ENCODE measurements around the gene NOLC1.
A peak's percentile ranks its signal among the peaks of the same experiment; 100 is the strongest.

Gene NOLC1

GRCh38 chr10:102151774-102152544 is at the start of gene NOLC1:
Gene NOLC1 (plus strand): TSS chr10:102152389. CDS start chr10:102152411, 22 bp downstream.
- DNase-seq: peak; percentile 98

- no peak for DNase-seq
Measured at GRCh38 chr10:102102421-102102820, 49.8 kb upstream of the NOLC1 start.

- DNase-seq: no peak
Measured at GRCh38 chr10:102106998-102107397, 45.2 kb upstream of the NOLC1 start.

- DNase-seq: no peak
Measured at GRCh38 chr10:102109166-102110116, 42.7 kb upstream of the NOLC1 start.

- DNase-seq: no peak
Measured at GRCh38 chr10:102111276-102111675, 40.9 kb upstream of the NOLC1 start.

- DNase-seq: no peak
Measured at GRCh38 chr10:102112210-102112817, 39.9 kb upstream of the NOLC1 start.

GRCh38 chr10:102113261-102113955 is 38.8 kb upstream of the NOLC1 start:
- no peak for DNase-seq

GRCh38 chr10:102113956-102114857 is 38.0 kb upstream of the NOLC1 start:
- no peak for DNase-seq

GRCh38 chr10:102114861-102115618 is 37.1 kb upstream of the NOLC1 start:
- peak; percentile 88 for DNase-seq

GRCh38 chr10:102115775-102116174 is 36.4 kb upstream of the NOLC1 start:
- DNase-seq: no peak

GRCh38 chr10:102116656-102117055 is 35.5 kb upstream of the NOLC1 start:
- no peak for DNase-seq

- DNase-seq: peak; percentile 81
Measured at GRCh38 chr10:102117391-102118159, 34.6 kb upstream of the NOLC1 start.

- DNase-seq: peak; percentile 17
Measured at GRCh38 chr10:102118867-102119266, 33.3 kb upstream of the NOLC1 start.

- DNase-seq: peak; percentile 66
Measured at GRCh38 chr10:102119417-102120141, 32.6 kb upstream of the NOLC1 start.

- peak; percentile 71 for DNase-seq
Measured at GRCh38 chr10:102120142-102120990, 31.8 kb upstream of the NOLC1 start, which contains the start of gene LDB1. Gene LDB1 (minus strand): TSS chr10:102120368. CDS start chr10:102120110, 258 bp downstream.

- DNase-seq: peak; percentile 28
Measured at GRCh38 chr10:102120991-102121738, 31.0 kb upstream of the NOLC1 start.

GRCh38 chr10:102121739-102122372 is 30.3 kb upstream of the NOLC1 start:
- no peak for DNase-seq
